Body of pancreas (tissue), 4 donors: ENCODE data around the gene RPRD1B. TPM values are rescaled to one million over a fixed set of nuclear protein-coding genes. Genes with fewer than 3 reads are reported as not detected.

Experiments
- ATAC-seq: fragments of 150-250 bp; one replicate; pipeline ENCODE4 v1.9.1; 2016
- DNase-seq, 4 donors: peaks; one replicate each; pipeline ENCODE4 v3.0.0-alpha.2; 2019
- H3K27ac ChIP-seq, 4 donors: fragments of 200-600 bp; sonication (generic); 1 replicate in 3 of 4; 2 replicates in 1 of 4; pipeline versions ENCODE4 v1.5.1 to v1.6.1; 2016 to 2019; ENCODE audit warnings: mild to moderate bottlenecking in 1 of 4, mixed read lengths in 1 of 4, moderate library complexity in 1 of 4
- H3K27me3 ChIP-seq, 2 donors: fragments of 200-600 bp; sonication (generic); one replicate each; pipeline ENCODE4 v1.6.0; 2016; ENCODE audit warnings: mild to moderate bottlenecking in 1 of 2
- H3K36me3 ChIP-seq, 2 donors: fragments of 200-600 bp; sonication (generic); replicated peaks in 1 of 2; 2 replicates each; pipeline ENCODE4 v1.5.1; 2016; ENCODE audit warnings: low read depth in 2 of 2; ENCODE audit not compliant: insufficient read depth in 1 of 2
- H3K4me1 ChIP-seq: fragments of 200-600 bp; sonication (generic); one replicate; pipeline ENCODE4 v1.6.0; 2016
- H3K4me3 ChIP-seq, 2 donors: fragments of 200-600 bp; sonication (generic); 1 replicate in 1 of 2; 2 replicates in 1 of 2; pipeline ENCODE4 v1.5.1; 2016 to 2019
- H3K9me3 ChIP-seq, 3 donors: fragments of 200-600 bp; sonication (generic); 1 replicate in 2 of 3; 2 replicates in 1 of 3; pipeline ENCODE4 v1.5.1; 2016
- CTCF ChIP-seq, 7 experiments: fragments of 450-650 bp in 4 of 7; fragments of 200-600 bp in 3 of 7; sonication (generic) in 3 of 7; IDR thresholded peaks; one replicate each; pipeline ENCODE4 v1.5.1; 2016 to 2019; ENCODE audit warnings: antibody characterized with exemption in 7 of 7
- POLR2A ChIP-seq, 3 donors: fragments of 450-650 bp; IDR thresholded peaks; one replicate each; pipeline ENCODE4 v1.6.1; 2016; ENCODE audit warnings: antibody characterized with exemption in 3 of 3, mild to moderate bottlenecking in 2 of 3
- WGBS, 2 donors: methylation state at CpG; one replicate each; pipeline ENCODE4 v1.1.5; 2017; 5-methylcytosine and 5-hydroxymethylcytosine counted together
- intact Hi-C: fragments of 100-400 bp; cut with DNase I; formaldehyde crosslinking; loops from one replicate; pipeline ENCODE4 v1.15.1; 2023
- total RNA-seq, 2 donors: library from RNA; depleted of rRNA; stranded (reverse); fragments of >200 nt; gene quantifications; one replicate each; pipeline ENCODE4 v1.1.0, GENCODE V29; 2016

Gene RPRD1B
- total RNA-seq, 2 donors from 2014 or later, result 8.8 to 12.5 TPM

GRCh38 chr20:38108438-38108985, 75.0 kb downstream of the RPRD1B start:
- DNase-seq, result peak in 3 of 4 donors; percentile 47 to 62 (median 48)

GRCh38 chr20:38108986-38109541, 75.5 kb downstream of the RPRD1B start:
- H3K4me3 ChIP-seq, result no peak overlapping the region
- H3K27me3 ChIP-seq, result no peaks in the 10 kb centered on the region
- DNase-seq (peak in 3 of 4 donors; percentile 25 to 48 (median 37)), ATAC-seq (peak; percentile 45)
- peaks cover 13% of the 10 kb centered on the region for H3K4me1 ChIP-seq
- intact Hi-C loops, result no loop called here
- no peaks in the 10 kb centered on the region for H3K36me3 ChIP-seq
- H3K9me3 ChIP-seq, result no peaks in the 10 kb centered on the region
- H3K27ac ChIP-seq, result peak overlapping the region in 2 of 4 donors; percentile 25 to 56
- 53 to 84% methylated on average over 1 to 3 of the region's 3 CpGs for WGBS, 2 donors
- no peak for TF ChIP-seq POLR2A (IDR thresholded peaks at IDR 0.05)
- no peak for TF ChIP-seq CTCF (IDR thresholded peaks at IDR 0.05)

More at GRCh38 chr20:38108438-38108985, 75.0 kb downstream of the RPRD1B start:
- Histone ChIP-seq H3K36me3 (no peaks in the 10 kb centered on the region), H3K4me3 (no peak overlapping the region), H3K4me1 (peaks cover 13% of the 10 kb centered on the region), H3K27me3 (no peaks in the 10 kb centered on the region), H3K27ac (peak overlapping the region in 1 of 4 donors; percentile 25), H3K9me3 (no peaks in the 10 kb centered on the region)
- 72 to 87% methylated on average over 4 of the region's 4 CpGs for WGBS, 2 donors
- TF ChIP-seq POLR2A (IDR thresholded peaks at IDR 0.05) (no peak), CTCF (IDR thresholded peaks at IDR 0.05) (no peak)
- intact Hi-C loops, result no loop called here
- peak; percentile 39 for ATAC-seq

GRCh38 chr20:38109591-38110524, 76.3 kb downstream of the RPRD1B start:
- Histone ChIP-seq H3K27ac (peak overlapping the region in 3 of 4 donors; percentile 25 to 56 (median 26)), H3K9me3 (no peaks in the 10 kb centered on the region), H3K4me3 (no peak overlapping the region), H3K27me3 (no peaks in the 10 kb centered on the region), H3K4me1 (peaks cover 13% of the 10 kb centered on the region), H3K36me3 (no peaks in the 10 kb centered on the region)
- ATAC-seq (peak; percentile 59), DNase-seq (peak in 3 of 4 donors; percentile 37 to 69 (median 47))
- no peak for TF ChIP-seq CTCF (IDR thresholded peaks at IDR 0.05)
- no peak for TF ChIP-seq POLR2A (IDR thresholded peaks at IDR 0.05)
- intact Hi-C loops, result no loop called here
- WGBS, 2 donors, result 62 to 83% methylated on average over 8 of the region's 8 CpGs

- Histone ChIP-seq H3K27ac (peak overlapping the region; percentile 8 to 56 (median 24)), H3K36me3 (no peaks in the 10 kb centered on the region), H3K4me1 (peaks cover 13% of the 10 kb centered on the region), H3K27me3 (no peaks in the 10 kb centered on the region), H3K9me3 (no peaks in the 10 kb centered on the region), H3K4me3 (no peak overlapping the region)
- intact Hi-C loops, result no loop called here
- 91 to 94% methylated on average over 8 of the region's 8 CpGs for WGBS, 2 donors
- TF ChIP-seq CTCF (IDR thresholded peaks at IDR 0.05) (no peak), POLR2A (IDR thresholded peaks at IDR 0.05) (no peak)
- DNase-seq, result no peak
- ATAC-seq, result no peak
Measured at GRCh38 chr20:38110525-38111178, 77.1 kb downstream of the RPRD1B start.
